K562 treated with DMSO at 1 percent for 12 hours (cell line): ENCODE results near the gene LUC7L. TPM values are rescaled to one million over a fixed set of nuclear protein-coding genes. Genes with fewer than 3 reads are reported as not detected.

Experiments
- total RNA-seq: library from RNA; unstranded; fragments of 300-600 nt; gene quantifications from 2 replicates; pipeline ENCODE4 v1.2.3, GENCODE V29; 2022; ENCODE audit not compliant: insufficient read depth

The LUC7L gene, protein sequence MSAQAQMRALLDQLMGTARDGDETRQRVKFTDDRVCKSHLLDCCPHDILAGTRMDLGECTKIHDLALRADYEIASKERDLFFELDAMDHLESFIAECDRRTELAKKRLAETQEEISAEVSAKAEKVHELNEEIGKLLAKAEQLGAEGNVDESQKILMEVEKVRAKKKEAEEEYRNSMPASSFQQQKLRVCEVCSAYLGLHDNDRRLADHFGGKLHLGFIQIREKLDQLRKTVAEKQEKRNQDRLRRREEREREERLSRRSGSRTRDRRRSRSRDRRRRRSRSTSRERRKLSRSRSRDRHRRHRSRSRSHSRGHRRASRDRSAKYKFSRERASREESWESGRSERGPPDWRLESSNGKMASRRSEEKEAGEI
- 48.4 and 56.4 TPM in 2 replicates for total RNA-seq

DNA sequence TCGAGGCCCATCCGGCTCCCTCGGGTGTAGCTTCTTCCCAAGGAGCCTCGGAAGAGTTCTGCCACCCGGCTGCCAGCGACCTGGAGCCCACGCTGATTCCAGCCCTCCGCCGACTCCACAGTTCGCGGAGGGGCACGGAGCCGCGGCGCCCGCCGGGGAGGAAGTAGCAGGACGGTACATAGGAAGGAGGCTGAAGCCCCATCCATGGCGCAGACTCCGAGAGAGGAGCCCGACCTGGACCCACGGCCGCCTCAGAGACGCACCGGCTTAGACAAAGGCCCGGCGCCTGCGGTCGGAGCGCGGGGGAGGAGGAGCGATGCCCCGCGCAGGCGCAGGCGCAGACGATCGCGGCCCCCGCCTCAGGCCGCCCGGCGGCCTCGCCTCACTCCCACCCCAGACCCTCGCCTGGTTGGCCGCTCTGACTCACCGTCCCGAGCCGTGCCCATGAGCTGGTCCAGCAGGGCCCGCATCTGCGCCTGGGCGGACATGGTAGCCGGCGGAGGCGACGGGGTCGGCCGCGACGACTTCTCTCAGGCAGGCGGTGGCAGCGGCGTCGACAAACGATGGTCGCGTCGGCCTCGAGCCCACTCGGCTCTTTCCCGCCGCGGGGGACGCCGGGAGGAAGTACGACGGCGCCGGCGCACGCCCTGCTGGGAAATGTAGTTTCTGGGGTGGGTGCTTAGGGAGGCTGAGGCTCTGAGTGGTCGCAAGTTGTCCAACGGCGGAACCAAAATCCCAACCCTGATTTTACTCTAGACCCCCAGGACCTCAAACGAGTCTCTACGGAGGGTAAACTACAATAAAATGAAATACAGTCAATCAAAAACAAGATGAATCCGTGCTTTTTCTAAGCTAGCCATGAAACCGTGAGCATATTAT, at the start of gene LUC7L:
LUC7L (minus strand) TSS at position 598 of the 879 bp plus-strand sequence; CDS start at position 488, 110 bp downstream.

DNA sequence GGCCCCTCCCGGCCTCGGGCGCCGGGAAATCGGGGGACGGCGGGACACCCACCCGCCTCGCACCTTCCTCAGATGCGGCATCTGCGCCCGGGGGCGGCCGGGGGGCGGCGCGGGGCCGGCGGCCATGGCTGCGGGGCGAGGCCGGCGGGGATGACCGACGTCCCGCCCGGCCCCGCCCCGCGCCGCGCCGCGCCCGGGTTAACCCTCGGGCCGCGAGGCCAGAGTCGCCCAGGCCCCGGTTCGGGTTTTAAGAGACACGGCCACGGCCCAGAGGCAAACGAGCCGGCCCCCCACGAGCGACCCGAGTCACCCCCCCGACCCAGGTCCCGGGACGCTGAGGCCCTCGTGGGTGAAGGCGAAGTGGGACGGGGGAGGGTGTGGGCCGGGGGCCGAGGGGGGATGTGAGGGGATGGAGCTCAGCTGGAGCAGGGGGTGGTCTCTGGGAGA, 46.6 kb upstream of the LUC7L start, which contains the start of gene RGS11:
RGS11 (minus strand) TSS at position 159 of the 447 bp plus-strand sequence; CDS start at position 126, 33 bp downstream.

DNA sequence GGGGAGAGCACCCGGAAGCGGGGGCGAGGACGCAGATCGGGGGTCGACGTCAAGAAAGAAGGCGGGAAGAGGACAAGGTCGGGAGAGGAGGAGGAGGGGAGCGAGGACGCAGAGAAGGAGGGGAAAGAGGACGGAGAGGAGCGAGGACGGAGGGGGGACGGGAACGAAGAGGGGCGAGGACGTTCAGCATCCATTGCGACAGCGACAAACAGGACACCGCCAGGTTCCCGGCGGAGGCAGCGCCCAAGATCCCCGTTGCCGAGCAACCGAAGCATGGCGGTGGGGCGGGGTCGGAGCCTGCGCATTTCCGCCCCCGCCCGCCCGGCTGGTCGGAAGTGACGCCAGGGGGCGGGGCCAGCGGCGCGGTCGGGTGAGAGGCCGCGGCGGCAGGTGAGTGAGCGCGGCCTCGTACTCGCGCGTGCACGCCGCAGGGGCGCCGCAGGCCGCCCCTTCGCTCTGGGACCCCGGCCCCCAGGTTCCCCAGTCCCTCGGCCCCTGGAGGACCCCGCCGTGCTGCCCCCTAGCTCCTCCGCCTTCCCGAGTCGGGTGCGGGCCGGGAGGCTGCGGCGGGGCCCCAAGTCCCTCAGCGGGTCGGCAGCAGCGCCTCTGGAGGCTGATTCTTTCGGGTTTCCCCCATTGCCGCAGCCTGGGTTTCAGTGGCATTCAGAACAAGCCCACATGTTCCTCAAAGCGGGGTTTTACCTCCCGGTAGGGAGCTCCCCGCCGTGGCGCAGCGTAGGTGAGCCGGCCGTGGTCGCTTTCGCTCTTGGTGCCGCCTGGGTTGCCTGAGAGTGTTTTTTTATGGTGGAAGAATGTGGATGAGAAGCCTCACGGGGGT, 5.4 kb upstream of the LUC7L start, which contains the start of gene FAM234A:
FAM234A (plus strand) TSS at position 354 of the 838 bp plus-strand sequence. CDS start 19,593 bp downstream, outside the sequence.

DNA sequence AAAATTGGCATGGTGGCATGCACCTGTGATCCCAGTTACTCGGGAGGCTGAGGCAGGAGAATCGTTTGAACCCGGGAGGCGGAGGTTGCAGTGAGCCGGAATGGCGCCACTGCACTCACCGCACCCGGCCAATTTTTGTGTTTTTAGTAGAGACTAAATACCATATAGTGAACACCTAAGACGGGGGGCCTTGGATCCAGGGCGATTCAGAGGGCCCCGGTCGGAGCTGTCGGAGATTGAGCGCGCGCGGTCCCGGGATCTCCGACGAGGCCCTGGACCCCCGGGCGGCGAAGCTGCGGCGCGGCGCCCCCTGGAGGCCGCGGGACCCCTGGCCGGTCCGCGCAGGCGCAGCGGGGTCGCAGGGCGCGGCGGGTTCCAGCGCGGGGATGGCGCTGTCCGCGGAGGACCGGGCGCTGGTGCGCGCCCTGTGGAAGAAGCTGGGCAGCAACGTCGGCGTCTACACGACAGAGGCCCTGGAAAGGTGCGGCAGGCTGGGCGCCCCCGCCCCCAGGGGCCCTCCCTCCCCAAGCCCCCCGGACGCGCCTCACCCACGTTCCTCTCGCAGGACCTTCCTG, 49.1 kb downstream of the LUC7L start, which contains the start of gene HBQ1:
HBQ1 (plus strand) TSS at position 359 of the 575 bp plus-strand sequence; CDS start at position 387, 28 bp downstream.

DNA sequence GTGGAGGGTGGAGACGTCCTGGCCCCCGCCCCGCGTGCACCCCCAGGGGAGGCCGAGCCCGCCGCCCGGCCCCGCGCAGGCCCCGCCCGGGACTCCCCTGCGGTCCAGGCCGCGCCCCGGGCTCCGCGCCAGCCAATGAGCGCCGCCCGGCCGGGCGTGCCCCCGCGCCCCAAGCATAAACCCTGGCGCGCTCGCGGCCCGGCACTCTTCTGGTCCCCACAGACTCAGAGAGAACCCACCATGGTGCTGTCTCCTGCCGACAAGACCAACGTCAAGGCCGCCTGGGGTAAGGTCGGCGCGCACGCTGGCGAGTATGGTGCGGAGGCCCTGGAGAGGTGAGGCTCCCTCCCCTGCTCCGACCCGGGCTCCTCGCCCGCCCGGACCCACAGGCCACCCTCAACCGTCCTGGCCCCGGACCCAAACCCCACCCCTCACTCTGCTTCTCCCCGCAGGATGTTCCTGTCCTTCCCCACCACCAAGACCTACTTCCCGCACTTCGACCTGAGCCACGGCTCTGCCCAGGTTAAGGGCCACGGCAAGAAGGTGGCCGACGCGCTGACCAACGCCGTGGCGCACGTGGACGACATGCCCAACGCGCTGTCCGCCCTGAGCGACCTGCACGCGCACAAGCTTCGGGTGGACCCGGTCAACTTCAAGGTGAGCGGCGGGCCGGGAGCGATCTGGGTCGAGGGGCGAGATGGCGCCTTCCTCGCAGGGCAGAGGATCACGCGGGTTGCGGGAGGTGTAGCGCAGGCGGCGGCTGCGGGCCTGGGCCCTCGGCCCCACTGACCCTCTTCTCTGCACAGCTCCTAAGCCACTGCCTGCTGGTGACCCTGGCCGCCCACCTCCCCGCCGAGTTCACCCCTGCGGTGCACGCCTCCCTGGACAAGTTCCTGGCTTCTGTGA, 52.5 kb downstream of the LUC7L start, which contains the start of gene HBA1:
HBA1 (plus strand) TSS at position 204 of the 906 bp plus-strand sequence; CDS start at position 241, 37 bp downstream.

DNA sequence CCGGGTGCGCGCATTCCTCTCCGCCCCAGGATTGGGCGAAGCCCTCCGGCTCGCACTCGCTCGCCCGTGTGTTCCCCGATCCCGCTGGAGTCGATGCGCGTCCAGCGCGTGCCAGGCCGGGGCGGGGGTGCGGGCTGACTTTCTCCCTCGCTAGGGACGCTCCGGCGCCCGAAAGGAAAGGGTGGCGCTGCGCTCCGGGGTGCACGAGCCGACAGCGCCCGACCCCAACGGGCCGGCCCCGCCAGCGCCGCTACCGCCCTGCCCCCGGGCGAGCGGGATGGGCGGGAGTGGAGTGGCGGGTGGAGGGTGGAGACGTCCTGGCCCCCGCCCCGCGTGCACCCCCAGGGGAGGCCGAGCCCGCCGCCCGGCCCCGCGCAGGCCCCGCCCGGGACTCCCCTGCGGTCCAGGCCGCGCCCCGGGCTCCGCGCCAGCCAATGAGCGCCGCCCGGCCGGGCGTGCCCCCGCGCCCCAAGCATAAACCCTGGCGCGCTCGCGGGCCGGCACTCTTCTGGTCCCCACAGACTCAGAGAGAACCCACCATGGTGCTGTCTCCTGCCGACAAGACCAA, 56.8 kb downstream of the LUC7L start, which contains the start of gene HBA2:
HBA2 (plus strand) TSS at position 503 of the 568 bp plus-strand sequence; CDS start at position 540, 37 bp downstream.

DNA sequence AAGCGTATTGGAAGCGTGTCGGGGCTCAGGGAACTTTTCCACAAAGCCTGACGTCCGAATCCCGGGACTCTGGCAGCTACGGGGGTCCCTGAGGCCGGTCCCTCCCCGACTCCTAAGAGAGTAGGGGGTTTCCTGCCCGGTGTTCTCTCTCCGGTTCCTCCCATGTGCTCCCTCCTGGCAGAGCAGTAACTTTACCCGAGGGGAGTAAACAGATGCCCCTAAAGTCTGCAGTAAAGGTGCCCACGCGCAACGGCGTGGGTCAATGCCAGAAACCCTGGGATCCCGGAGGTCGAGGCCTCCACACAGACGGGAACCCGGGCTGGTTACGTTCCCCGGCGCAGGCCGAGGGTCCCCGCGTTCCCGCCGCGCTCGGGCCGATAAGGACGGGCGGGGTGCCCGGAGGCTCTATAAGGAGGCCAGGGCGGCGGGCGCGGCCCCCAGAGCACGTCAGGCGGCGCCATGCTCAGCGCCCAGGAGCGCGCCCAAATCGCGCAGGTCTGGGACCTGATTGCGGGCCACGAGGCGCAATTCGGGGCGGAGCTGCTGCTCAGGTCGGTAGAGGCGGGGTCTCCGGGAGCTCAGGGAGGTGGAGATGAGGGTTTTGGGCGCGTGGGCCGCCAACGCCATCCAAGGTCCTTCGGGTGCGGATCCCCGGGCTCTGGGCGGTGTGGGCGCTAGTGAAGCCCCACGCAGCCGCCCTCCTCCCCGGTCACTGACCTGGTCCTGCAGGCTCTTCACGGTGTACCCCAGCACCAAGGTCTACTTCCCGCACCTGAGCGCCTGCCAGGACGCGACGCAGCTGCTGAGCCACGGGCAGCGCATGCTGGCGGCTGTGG, 63.5 kb downstream of the LUC7L start, which contains the start of gene HBM:
HBM (plus strand) TSS at position 440 of the 836 bp plus-strand sequence; CDS start at position 460, 20 bp downstream.

DNA sequence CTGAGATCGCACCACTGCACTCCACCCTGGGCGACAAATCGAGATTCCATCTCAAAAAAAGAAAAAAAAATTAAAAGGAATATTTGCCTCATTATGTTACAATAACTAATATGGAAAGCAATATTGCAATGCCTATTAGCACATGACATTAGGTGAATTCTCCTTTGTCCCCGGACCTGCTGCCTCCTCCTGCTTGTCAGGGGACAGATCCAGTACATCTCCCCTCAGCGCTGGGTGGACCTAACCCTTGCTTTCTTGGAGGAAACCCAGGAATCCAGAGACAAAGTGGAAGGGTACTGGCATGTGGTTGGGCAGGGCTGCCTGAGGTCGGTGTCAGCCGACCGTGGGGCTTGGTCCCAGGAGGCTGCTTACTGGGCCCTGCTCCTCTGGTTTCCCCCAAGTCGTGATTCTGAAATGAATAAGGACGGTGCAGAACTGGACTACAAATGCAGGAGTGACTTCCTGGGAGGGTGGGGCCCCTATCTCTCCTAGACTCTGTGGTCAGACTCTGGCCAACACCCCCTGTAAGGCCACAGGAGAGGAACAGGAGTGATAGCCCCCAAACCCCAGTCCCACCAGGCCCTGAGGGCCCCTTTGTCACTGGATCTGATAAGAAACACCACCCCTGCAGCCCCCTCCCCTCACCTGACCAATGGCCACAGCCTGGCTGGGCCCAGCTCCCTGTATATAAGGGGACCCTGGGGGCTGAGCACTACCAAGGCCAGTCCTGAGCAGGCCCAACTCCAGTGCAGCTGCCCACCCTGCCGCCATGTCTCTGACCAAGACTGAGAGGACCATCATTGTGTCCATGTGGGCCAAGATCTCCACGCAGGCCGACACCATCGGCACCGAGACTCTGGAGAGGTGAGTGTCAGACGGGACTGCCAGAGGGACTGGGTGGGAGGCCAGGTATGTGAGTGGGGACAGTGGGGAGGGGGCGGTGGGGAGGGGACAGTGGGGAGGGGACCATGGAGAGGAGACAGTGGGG, 76.8 kb downstream of the LUC7L start, which contains the start of gene HBZ:
HBZ (plus strand) TSS at position 504 of the 988 bp plus-strand sequence; CDS start at position 770, 266 bp downstream.

Other genes starting within 250 kb of the LUC7L start
- gene POLR3K, start 175.8 kb downstream of the LUC7L start, total RNA-seq, result 37.9 and 51.3 TPM in 2 replicates
- gene SNRNP25, start 175.6 kb downstream of the LUC7L start, total RNA-seq, result 69.1 and 100 TPM in 2 replicates
- 4.1 and 6.4 TPM in 2 replicates for gene RHBDF1, start 156.8 kb downstream of the LUC7L start, total RNA-seq
- 82.0 and 140 TPM in 2 replicates for gene MPG, start 151.2 kb downstream of the LUC7L start, total RNA-seq
- gene NPRL3, start 90.8 kb downstream of the LUC7L start, total RNA-seq, result 24.8 and 44.1 TPM in 2 replicates
- gene HBZ, start 76.8 kb downstream of the LUC7L start, total RNA-seq, result 91.5 and 152 TPM in 2 replicates
- gene HBM, start 63.5 kb downstream of the LUC7L start, total RNA-seq, result not detected in 2 replicates
- gene HBA2, start 56.6 kb downstream of the LUC7L start, total RNA-seq, result 139 and 152 TPM in 2 replicates
- 556 and 839 TPM in 2 replicates for gene HBA1, start 52.8 kb downstream of the LUC7L start, total RNA-seq
- gene HBQ1, start 49.0 kb downstream of the LUC7L start, total RNA-seq, result 34.4 and 92.7 TPM in 2 replicates
- 78.1 and 81.9 TPM in 2 replicates for gene FAM234A, start 5.4 kb upstream of the LUC7L start, total RNA-seq
- not detected in 2 replicates for gene RGS11, start 46.5 kb upstream of the LUC7L start, total RNA-seq
- not detected in 2 replicates for gene ARHGDIG, start 51.1 kb upstream of the LUC7L start, total RNA-seq
- gene PDIA2, start 53.7 kb upstream of the LUC7L start, total RNA-seq, result not detected in 2 replicates
- gene AXIN1, start 123.3 kb upstream of the LUC7L start, total RNA-seq, result 28.6 and 39.4 TPM in 2 replicates
- gene MRPL28, start 141.1 kb upstream of the LUC7L start, total RNA-seq, result 89.7 and 105 TPM in 2 replicates
- gene PGAP6, start 152.5 kb upstream of the LUC7L start, total RNA-seq, result 86.0 and 95.6 TPM in 2 replicates
- 138 and 154 TPM in 2 replicates for gene NME4, start 167.8 kb upstream of the LUC7L start, total RNA-seq
- gene DECR2, start 172.4 kb upstream of the LUC7L start, total RNA-seq, result 36.2 and 36.4 TPM in 2 replicates
- 10.5 and 18.8 TPM in 2 replicates for gene RAB11FIP3, start 196.2 kb upstream of the LUC7L start, total RNA-seq